SH-SY5Y (cell line): Measurements from ENCODE around the gene EWSR1.

ENCODE experiments used
- GATA2 ChIP-seq: IDR thresholded peaks from 2 replicates; pipeline ENCODE4 v1.6.1; 2011; ENCODE audit warnings: mild to moderate bottlenecking, low read depth, low read length
- GATA3 ChIP-seq: IDR thresholded peaks from 2 replicates; pipeline ENCODE4 v1.6.1; 2011; ENCODE audit warnings: low read depth, mild to moderate bottlenecking, low read length, moderate library complexity

DNA sequence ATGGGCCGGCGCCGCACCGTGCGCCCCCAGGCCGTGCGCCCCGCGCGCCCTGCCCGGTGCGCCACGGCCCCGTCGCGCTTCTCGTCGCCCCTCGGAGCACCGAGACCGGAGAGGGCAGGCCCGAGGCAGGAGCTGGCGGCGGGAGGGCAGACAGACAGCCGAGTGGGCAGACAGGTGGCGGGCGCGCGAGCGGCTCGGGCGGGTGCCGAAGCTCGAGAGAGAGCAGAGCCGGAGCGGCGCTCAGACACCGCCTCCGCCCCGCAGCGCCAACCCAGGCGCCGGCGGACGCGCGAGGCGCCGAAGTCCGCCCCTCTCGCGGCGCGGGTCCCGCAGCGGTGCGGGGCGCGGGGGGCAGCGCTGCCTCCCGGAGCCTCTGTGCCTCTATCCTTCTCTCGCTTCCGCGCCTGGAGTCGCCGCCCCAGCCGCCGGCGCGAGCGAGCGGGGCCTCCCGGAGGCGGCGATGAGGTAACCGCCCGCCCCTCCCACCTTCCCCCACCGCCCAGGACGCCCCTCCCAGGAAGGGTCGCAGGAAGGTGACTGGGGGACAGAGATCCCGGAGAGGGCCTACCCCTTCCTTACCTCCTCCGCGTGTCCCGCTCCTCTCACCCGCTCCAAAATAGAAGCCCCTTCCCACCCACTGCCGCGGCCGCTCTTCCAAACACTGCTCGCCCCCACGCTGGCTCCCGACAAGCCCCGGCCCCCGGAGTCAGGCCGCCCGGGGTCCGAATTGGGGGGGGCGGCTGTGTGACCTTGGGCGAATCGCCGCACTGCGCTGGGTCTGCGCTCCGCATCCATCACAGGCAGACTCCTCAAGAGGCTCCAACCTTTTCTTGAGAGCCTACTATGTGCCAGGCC, 47.4 kb downstream of the EWSR1 start, which contains the start of gene RASL10A:
- no peak for TF ChIP-seq GATA2
- no peak for TF ChIP-seq GATA3
